Keratinocyte (primary cell): ENCODE results near the gene TACC3. TPM values are rescaled to one million over a fixed set of nuclear protein-coding genes. Genes with fewer than 3 reads are reported as not detected.

ENCODE experiments used
- DNase-seq: peaks from one replicate; pipeline ENCODE4 v3.0.0-alpha.2; 2011; ENCODE audit warnings: low read depth, missing footprints, low spot score
- FAIRE-seq: peaks from 2 replicates; lab custom pipeline; 2011; peaks lifted over from hg19 to GRCh38; lab: Jason Lieb, UNC
- H2AFZ ChIP-seq: 2 replicates; pipeline ENCODE4 v1.6.0; 2012; ENCODE audit warnings: low read length, control low read depth, inconsistent platforms; ENCODE audit not compliant: control insufficient read depth
- H3K27ac ChIP-seq: 2 replicates; pipeline ENCODE4 v1.5.1; 2011; ENCODE audit warnings: low read length; ENCODE audit not compliant: control insufficient read depth, insufficient read depth
- H3K27me3 ChIP-seq: 3 replicates; pipeline ENCODE4 v1.6.0; 2011; ENCODE audit warnings: low read length; ENCODE audit not compliant: control insufficient read depth, insufficient read depth; ENCODE audit errors: extremely low read depth
- H3K36me3 ChIP-seq, 2 experiments: 2 replicates in 1 of 2; 3 replicates in 1 of 2; pipeline ENCODE4 v1.5.1; 2011; ENCODE audit warnings: low read length in 2 of 2, mild to moderate bottlenecking in 1 of 2; ENCODE audit not compliant: control insufficient read depth in 2 of 2, insufficient read depth in 2 of 2; ENCODE audit errors: extremely low read depth in 1 of 2
- H3K4me1 ChIP-seq: 3 replicates; pipeline ENCODE4 v1.5.1; 2011; ENCODE audit warnings: low read length; ENCODE audit not compliant: control insufficient read depth, insufficient read depth; ENCODE audit errors: extremely low read depth
- H3K4me2 ChIP-seq: 3 replicates; pipeline ENCODE4 v1.6.0; 2011; ENCODE audit warnings: low read depth, low read length; ENCODE audit not compliant: control insufficient read depth, insufficient read depth; ENCODE audit errors: extremely low read depth
- H3K4me3 ChIP-seq, 3 experiments: fragments of 200-600 bp in 1 of 3; sonication (generic) in 1 of 3; 2 replicates in 2 of 3; 3 replicates in 1 of 3; pipeline ENCODE4 v1.5.1; 2011 to 2016; ENCODE audit warnings: low read length in 3 of 3, mild to moderate bottlenecking in 3 of 3, control low read depth in 2 of 3, inconsistent platforms in 1 of 3, low read depth in 1 of 3, mixed read lengths in 1 of 3, mixed run types in 1 of 3, moderate library complexity in 1 of 3; ENCODE audit not compliant: control insufficient read depth in 2 of 3, insufficient read depth in 2 of 3; ENCODE audit errors: extremely low read depth in 1 of 3
- H3K79me2 ChIP-seq: 2 replicates; pipeline ENCODE4 v1.6.0; 2012; ENCODE audit warnings: low read length; ENCODE audit not compliant: control insufficient read depth, insufficient read depth
- H3K9ac ChIP-seq: 3 replicates; pipeline ENCODE4 v1.6.0; 2011; ENCODE audit warnings: low read length; ENCODE audit not compliant: control insufficient read depth, insufficient read depth; ENCODE audit errors: extremely low read depth
- H3K9me1 ChIP-seq: 3 replicates; pipeline ENCODE4 v1.6.0; 2011; ENCODE audit warnings: low read length; ENCODE audit not compliant: control insufficient read depth, insufficient read depth; ENCODE audit errors: extremely low read depth
- H3K9me3 ChIP-seq: 2 replicates; pipeline ENCODE4 v1.5.1; 2012; ENCODE audit warnings: low read depth, low read length; ENCODE audit not compliant: control insufficient read depth
- H4K20me1 ChIP-seq: 3 replicates; pipeline ENCODE4 v1.6.0; 2011; ENCODE audit warnings: low read length; ENCODE audit not compliant: control insufficient read depth, insufficient read depth; ENCODE audit errors: extremely low read depth
- CTCF ChIP-seq, 3 experiments: IDR thresholded peaks in 1 of 3; conservative IDR thresholded peaks in 1 of 3; optimal IDR thresholded peaks in 1 of 3; 2 replicates in 2 of 3; 3 replicates in 1 of 3; pipeline versions ENCODE3 to v1.5.1; 2011; ENCODE audit warnings: low read length in 3 of 3, mild to moderate bottlenecking in 3 of 3, moderate library complexity in 2 of 3, control low read depth in 1 of 3, inconsistent platforms in 1 of 3; ENCODE audit not compliant: insufficient read depth in 2 of 3; ENCODE audit errors: extremely low read depth in 1 of 3
- EZH2 ChIP-seq: IDR thresholded peaks from one replicate; pipeline ENCODE4 v1.6.1; 2012; ENCODE audit warnings: inconsistent platforms, mild to moderate bottlenecking, low read length, moderate library complexity
- dilution Hi-C: fragments of 300-500 bp; cut with MboI; formaldehyde crosslinking; loops from one replicate; pipeline ENCODE4 v1.7.0; 2020; ENCODE audit warnings: low sequenced_read_pairs; ENCODE audit not compliant: extremely low pct_ligation_motif_present
- polyA plus RNA-seq, 5 experiments: library from polyadenylated mRNA; depleted of rRNA in 3 of 5; stranded (reverse) in 3 of 5; stranded (forward) in 1 of 5; unstranded in 1 of 5; fragments of >200 nt; gene quantifications; 1 replicate in 1 of 5; 2 replicates in 3 of 5; 3 replicates in 1 of 5; pipeline versions ENCODE4 v1.2.1 to v1.2.3, GENCODE V29; 2011 to 2012; ENCODE audit warnings: missing spikeins in 2 of 5, low read depth in 1 of 5, low replicate concordance in 1 of 5

Gene TACC3
- polyA plus RNA-seq, 1 donor (not counting 4 experiments of a cell fraction or from before 2014, with no cell fraction given), result 19.1 TPM

DNA sequence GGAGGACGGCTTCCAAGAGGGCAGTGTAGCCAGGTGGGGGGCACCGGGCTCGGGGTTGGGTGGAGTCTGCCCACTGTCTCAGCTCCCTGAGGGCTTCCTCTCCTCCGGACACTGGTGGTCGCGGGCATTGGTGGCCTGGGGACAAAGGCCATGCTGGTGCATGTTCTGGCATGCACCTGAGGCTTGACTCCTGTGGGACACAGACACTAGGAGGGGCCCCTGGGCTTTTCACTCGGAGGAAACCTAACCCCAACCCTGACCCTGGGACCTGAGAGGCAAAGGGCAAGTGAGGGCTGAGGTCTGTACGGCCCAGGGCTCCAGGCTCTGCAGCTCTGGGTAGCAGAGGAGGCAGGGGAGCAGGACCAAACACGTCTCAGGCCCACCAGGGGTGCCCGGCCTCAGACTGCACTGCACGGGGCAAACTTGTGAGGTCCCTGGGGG lies 49.5 kb downstream of the TACC3 start:
- H3K4me1 ChIP-seq, result peaks cover 45% of the 10 kb centered on the region

GRCh38 chr4:1771555-1772305 lies 50.4 kb downstream of the TACC3 start:
- H3K36me3 ChIP-seq, result no peaks in the 10 kb centered on the region
- no peak for DNase-seq
- no peak overlapping the region for H3K27ac ChIP-seq
- H3K9me1 ChIP-seq, result no peaks in the 10 kb centered on the region
- peaks cover 47% of the 10 kb centered on the region for H3K4me1 ChIP-seq
- H3K4me2 ChIP-seq, result no peak overlapping the region
- no peaks in the 10 kb centered on the region for H3K79me2 ChIP-seq
- no peaks in the 10 kb centered on the region for H3K9me3 ChIP-seq
- no peak for FAIRE-seq
- no peak overlapping the region for H3K4me3 ChIP-seq
- no peak for TF ChIP-seq EZH2
- no peak for TF ChIP-seq CTCF (optimal IDR thresholded peaks at IDR 0.05 in 1 of 3, IDR thresholded peaks at IDR 0.05 in 1 of 3, conservative IDR thresholded peaks at IDR 0.05 in 1 of 3; ENCODE audit: extremely low read depth in 1 of 3, insufficient read depth in 2 of 3, low read length in 3 of 3)
- no peaks in the 10 kb centered on the region for H3K27me3 ChIP-seq
- H2AFZ ChIP-seq, result no peak overlapping the region
- H3K9ac ChIP-seq, result no peak overlapping the region
- no peaks in the 10 kb centered on the region for H4K20me1 ChIP-seq
- dilution Hi-C loops, result no loop called here

More for the DNA sequence above, 49.5 kb downstream of the TACC3 start:
- H3K36me3 ChIP-seq, result no peaks in the 10 kb centered on the region
- no peaks in the 10 kb centered on the region for H4K20me1 ChIP-seq
- dilution Hi-C loops, result no loop called here
- H2AFZ ChIP-seq, result no peak overlapping the region
- H3K79me2 ChIP-seq, result no peaks in the 10 kb centered on the region
- no peak overlapping the region for H3K4me3 ChIP-seq
- DNase-seq (no peak), FAIRE-seq (no peak)
- no peaks in the 10 kb centered on the region for H3K9me1 ChIP-seq
- no peaks in the 10 kb centered on the region for H3K27me3 ChIP-seq
- H3K27ac ChIP-seq, result no peak overlapping the region
- TF ChIP-seq EZH2 (no peak), CTCF (optimal IDR thresholded peaks at IDR 0.05 in 1 of 3, IDR thresholded peaks at IDR 0.05 in 1 of 3, conservative IDR thresholded peaks at IDR 0.05 in 1 of 3; ENCODE audit: extremely low read depth in 1 of 3, insufficient read depth in 2 of 3, low read length in 3 of 3) (no peak)
- no peak overlapping the region for H3K9ac ChIP-seq
- H3K4me2 ChIP-seq, result no peak overlapping the region
- no peaks in the 10 kb centered on the region for H3K9me3 ChIP-seq
